Activated CD8-positive, alpha-beta memory T cell treated with anti-CD3 and anti-CD28 coated beads, Interleukin-2, amount 50 U/mL, for 1 hour (primary cell): Measurements from ENCODE around the gene RASGRF1.

Experiments
- DNase-seq: peaks from one replicate; pipeline ENCODE4 v3.0.0-alpha.2; 2020; ENCODE audit errors: extremely low read depth

Gene RASGRF1

DNA sequence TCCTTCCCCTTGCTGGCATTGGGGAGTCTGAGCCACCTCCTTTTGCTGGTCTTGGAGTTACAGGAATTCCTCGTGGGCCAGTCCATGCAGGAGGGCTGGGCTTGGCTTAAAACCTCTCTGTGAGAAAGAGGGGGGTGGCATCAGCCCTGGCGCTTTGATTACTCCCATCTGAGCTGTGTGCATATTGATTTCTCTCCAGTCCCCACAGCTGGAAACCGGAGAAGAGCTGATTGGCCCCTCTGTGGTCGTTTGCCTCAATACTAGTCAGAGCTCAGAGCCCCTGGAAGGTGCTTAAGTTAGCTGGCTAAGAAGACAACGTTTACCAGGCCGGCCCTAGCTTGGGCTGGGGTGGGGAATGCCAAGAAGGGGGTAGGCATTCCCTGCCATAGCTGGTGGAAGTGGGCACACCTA, 4.0 kb upstream of the RASGRF1 start:
- no peak for DNase-seq

DNA sequence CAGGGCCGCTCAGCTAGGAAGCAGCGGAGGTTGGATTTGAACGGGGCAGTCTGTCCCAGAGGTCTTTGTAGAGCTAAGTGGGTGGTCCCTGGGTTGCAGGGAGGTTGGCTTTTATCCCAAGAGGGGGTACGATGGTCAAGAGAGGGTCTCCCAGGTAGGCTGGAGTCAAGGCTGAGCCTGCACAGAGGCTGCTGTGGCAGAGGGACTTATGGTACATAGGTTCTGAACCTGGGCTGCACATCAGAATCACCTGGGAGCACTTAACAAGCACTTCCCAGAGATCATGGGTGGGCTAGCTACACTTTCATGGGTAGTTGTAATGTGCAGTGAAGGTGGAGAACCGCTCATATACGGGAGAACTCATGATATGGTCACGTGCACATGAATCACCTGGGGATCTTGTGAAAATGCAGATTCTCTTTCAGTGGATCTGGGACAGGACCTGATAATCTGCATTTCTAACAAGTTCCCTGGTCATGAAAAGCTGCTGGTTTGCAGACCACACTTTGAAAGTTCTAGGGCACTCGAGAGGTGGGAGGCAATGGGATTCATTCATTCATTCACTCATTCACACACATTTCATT, 2.9 kb upstream of the RASGRF1 start:
- DNase-seq = no peak

DNA sequence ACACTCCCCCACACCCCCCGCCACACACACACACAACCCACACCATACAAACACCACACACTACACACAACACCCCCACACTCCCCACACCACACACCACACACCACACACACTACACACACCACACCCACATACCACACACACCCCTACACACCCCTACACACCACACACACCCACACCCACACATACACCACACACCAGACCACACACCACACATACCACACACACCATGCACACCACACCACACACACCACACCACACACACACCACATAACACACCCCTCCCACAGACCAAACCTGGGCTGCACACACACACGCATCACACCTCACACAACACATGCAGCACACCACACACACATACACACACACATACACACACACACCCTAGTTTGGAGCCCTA, 1.8 kb upstream of the RASGRF1 start:
- DNase-seq = no peak

DNA sequence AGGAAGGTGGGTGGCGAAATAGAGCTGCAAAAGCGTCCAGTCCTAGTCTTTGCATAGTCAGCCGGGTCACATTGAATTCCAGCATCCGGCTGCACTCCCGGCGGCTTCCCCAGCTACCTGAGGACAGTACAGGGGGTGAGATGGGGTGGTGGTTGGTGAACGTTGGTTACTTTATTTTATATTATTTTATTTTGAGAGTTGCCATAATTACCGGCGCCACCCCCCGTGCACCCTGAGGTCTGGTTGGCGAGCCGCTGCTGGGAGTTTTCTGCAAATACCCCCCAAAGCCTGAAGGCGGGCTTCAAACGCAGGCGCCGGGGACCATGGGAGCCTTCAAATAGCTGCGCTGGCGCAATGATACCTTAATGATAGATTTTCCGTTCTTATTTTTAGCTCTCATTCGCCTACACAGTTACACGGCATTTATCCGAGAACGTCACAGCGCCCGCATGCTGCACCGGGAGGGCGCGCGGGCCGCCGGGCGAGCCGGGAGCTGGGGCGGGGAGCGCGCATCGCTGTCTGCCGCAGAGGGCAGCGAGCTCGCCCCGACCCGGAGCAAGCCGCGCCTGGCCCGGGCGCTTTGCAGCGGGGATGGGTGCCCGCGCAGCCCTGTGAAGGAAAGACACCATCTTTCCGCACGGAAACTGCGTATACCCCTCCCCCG, 756 bp upstream of the RASGRF1 start:
- DNase-seq = no peak

DNA sequence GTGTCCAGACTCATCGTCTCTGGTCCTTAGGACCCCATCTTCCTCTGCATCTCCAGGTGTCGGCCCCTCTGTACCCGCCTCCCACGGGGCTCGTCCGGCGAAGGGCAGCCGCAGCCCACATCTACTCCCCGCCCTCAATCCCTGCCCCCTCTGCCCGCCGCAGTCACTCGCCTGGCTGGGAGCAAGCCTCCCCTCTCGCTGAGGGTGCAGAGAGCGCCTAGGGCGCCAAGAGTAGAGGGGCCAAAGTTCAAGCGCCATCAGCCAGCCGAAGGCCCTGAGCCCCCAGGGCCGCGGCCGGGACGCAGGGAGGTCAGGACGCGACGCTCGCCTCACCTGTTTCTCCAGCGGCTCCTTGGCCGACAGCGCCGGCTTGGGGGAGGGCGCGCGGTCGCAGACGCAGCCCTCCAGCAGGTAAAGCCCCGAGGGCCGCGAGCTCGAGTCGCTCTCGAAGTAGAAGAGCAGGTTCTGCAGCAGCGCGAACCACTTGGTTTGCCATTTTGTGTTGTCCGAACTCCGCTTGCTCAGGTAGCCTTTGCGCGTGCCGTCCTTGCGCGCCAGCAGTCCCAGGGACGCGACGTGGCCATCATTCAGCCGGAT, 592 bp downstream of the RASGRF1 start:
- no peak for DNase-seq

DNA sequence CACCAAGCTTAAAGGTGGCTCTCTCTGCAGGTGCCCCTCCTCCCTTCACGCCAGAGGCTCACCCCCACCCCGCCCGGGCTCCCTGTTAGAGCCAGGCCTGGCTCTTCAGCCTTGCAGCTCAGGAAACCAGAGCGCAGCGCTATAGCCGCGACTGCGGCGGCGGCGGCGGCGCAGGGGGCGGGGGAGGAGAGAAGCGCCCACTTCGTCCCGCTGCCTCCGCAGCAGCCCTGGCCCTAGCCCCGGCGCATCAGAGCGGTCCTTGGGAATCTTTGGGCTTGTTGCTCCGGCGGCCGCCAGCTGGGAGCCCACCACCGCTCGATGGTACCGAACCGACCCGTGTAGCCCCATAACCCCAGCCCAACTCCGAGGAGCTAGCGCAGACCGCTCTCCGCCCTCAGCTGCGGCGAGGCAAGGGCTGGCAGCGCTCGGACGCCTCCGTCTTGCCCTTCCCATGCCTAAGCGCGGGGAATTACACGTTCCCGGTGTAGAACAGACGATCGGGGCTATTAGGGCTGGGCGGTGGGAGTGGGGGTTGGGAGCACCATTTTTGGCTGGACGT, 1.2 kb downstream of the RASGRF1 start:
- DNase-seq = no peak

DNA sequence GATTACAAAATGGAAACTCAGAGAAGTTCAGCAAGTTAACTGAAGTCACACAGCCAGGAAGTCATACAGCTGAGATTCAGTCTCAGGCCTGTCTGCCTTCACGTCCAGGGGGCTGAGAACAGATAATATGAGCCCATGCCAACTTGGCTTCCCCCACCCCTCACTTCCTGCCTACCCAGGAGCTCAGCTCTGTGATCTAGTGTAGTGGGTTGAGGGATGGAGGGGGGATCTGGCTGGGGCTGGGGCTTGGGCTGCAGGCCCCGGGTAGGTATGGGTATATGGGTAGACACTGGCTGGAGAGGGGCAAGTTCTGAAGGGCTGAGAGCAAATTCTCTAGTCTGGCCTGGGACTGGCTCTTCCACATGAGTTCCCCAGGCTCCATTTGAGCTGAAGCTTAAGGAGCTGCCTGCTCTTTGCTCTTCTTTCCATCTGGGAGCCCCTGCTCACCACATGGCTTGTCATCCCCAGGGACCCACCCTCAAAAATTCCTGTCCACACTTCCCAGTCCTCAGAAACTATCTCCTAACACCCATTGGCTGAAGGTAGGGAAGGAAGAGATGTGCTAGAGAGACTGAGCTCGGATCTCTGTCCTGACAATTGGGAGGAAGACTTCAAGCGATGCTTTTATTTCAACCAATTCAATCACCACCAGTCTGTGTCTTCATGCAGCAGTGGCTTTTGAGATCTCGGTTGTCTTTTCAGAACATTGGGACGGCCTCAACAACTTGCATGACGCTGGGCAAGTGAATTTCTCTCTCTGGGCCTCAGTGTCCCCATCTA, 2.0 kb downstream of the RASGRF1 start:
- no peak for DNase-seq

DNA sequence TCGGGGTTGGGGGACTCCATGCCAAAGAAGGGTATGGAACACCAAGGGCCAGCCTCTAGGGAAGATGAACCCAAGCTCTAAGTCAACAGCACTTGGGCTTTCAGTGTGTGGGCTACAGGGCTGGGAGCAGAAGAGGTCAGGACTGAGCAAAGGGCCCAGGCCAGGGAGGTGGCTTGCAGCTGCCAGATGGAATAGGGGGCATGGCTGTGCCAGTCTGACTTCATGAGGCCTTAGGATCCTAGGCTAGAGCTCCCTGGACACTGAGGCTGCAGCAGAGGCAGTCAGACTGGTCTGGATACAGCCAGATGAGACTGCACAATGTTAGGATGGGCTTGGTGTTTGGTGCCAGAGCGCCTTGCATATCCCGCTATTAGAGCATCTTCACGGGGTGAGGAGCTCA, 3.8 kb downstream of the RASGRF1 start:
- DNase-seq = no peak

DNA sequence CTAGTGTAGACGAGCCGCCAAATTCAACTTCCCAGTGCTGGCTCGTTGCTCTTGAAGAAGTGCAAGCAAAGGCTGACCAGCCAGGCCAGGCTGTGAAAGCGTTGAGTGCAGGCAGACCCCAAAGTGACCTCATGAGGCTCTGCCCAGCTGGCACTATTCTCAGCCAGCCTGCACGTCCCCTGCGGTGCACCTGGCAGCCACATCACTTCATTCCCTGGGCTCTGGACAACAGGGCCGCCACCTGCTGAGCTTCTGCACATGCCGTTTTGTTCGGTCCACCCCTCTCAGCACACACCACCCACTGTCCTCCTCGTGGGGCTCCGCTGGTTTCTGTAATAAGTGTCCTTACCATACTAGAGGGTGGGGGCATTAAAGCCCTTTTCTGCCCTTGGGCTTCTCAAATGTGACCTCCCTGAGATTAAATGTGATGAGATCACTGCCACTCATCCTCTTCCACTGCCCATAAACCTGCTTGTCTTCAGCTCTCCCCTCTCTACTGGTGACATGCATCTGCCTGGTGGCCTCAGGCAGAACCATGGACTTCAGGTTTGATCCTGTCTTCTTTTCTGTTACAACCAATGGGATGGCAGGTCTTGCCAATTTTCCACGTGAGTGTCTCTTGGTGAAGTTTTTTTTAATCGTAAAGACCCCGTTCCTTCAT, 6.1 kb downstream of the RASGRF1 start:
- DNase-seq = no peak

DNA sequence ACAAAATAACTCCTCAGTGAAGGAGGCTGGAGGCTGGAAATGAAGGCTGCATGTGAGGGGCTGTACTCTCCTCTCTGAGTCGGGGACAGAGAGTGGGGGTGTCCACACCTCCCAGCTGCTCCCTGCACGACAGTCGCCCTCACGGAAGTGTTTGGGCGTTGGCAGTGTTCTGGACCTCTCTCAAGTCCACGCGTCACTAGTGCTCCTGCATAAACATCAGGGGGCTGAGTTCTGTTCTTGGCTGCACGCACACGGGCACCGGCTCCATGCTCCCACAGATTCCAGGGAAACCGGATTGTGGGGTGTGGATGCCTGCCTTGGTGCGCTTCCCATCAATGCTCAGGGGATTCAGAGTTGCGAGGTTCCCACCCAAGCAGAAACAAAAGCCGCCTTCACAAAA, 7.4 kb downstream of the RASGRF1 start:
- no peak for DNase-seq

DNA sequence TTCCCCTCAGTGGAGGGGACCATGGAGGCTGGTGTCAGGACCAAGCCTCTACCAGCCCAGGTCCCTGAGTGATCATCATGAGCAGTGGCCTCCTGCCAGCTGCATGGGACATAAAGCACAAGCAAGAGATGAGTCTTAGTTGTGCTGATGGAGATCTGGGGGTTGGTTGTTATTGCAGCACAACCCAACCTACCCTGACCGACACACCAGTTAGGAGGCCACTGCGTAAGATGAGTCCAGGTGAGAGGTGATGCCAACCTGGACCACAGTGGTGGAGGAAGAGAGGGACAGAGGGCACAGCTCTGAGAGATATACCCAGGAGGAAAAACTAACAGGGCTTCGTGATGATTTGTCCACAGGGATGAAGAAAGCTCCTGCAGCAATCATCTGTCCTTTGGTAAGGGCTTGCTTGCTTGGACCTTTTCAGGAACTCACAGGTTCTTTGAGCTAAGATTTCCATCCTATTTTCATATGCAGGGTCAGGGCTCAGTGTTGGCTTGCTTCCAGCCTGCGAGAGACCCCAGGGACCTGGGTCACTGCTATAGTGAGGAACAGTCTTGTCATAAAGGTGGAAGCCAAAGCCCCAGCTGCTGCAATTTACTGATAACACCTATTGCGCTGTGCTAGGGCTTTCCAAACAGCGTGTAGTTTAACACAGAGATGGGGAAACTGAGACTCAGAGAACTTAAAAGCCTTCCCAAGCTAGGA, 8.1 kb downstream of the RASGRF1 start:
- no peak for DNase-seq

DNA sequence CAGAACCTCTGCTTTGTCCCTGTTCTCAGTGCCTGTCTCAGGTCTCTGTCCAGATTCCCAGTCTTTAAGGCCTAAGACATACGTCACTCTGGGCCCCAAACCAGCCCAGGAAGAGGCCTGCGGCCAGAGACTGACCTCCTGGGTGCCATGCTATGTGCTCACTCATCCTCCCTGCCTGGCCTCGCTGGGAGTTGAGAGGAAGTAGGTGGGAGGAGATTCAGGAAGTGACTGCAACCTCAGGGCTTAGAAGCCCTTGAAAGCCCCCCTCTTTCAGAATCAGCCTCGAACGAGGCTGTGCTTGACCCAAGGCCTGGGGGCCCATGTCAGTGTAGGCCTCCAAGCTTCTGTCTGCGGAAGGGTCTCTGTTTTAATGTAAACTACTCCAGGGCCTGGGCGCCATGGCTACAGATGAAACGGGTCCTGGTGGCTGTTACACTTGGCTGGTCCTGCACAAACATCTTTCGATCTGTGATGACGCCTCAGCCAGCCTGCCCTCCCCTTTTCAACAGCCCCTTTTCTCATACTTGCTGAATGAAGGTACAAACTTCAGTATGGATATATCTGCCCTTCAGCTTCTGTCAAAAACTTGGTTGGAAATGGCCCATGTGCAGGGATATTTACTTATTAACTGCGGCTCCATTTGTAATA, 11.7 kb downstream of the RASGRF1 start:
- DNase-seq = no peak

DNA sequence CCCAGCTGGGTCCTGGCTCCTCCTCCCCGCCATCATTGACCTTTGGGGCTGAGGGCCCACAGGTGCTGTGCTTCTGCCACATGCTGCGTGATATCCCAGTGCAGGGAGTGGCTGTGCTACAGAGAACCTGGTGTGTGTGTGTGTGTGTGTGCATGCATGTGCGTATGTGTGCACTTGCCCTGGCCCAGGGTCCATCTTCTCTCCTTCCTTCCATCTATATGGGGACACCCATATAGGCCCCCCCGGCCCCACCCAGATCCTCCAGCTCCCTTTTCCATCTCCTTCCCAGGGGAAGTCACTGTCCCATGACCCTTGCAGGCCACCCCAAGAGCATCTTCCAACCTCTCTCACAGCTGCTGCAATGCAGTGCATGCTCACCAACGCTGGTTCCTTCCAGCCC, 12.6 kb downstream of the RASGRF1 start:
- no peak for DNase-seq

DNA sequence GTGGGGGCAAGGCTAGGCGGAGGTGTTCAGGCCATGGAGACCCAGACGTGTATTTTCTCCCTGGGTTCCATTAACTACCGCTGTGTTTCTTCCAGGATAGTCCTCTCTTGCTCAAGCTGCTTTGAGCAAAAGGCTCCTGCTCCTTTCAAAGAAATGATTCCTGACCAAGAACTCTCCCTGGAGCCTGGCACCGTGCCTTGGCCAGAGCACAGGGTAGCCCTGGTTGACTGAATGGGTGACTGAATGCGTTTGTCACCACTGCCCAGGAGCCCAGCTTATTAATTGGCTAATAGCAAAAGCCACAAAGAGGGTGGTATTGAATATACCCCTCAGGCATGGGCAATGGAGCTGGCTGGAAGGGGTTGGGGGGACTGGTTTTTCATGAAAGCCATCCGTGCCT, 13.9 kb downstream of the RASGRF1 start:
- DNase-seq = no peak

DNA sequence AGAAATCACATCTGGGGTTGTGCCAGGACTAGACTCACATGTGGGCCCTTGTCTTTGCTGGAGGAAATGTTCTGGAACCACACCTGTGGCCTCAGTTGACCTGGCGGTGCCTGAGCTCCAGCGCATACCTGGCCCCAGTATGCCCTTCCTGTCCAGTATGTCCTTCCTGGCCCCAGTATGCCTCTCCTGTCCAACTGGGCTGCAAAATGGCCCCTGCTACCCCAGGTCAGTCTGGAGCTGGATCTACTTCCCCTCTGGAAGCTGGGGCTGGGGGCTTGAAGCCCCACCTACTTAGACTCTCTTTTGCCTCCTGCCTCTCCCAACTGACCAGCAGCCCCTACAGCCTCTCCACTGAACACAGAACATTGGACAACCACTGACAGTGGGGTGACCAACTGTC, 15.3 kb downstream of the RASGRF1 start:
- DNase-seq = no peak

DNA sequence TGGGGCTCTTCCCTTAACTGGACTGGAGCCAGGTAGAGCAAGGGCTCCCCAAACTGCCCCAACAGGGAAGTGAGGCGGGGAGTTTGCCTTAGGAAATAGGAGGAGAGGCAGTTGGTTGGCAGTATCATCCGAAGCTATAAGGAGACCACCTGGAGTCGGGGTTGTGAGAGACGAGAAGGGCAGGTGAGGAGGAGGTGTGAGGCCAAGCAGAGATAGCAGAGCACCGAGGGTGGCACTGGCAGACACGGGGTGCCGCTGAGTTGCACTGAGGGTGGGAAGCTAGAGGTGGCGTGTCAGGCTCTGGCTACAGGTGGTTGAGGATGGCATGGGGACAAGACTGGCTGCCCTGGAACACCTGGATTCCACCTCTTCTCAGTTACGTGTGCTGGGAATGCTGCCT, 17.2 kb downstream of the RASGRF1 start:
- DNase-seq = no peak

DNA sequence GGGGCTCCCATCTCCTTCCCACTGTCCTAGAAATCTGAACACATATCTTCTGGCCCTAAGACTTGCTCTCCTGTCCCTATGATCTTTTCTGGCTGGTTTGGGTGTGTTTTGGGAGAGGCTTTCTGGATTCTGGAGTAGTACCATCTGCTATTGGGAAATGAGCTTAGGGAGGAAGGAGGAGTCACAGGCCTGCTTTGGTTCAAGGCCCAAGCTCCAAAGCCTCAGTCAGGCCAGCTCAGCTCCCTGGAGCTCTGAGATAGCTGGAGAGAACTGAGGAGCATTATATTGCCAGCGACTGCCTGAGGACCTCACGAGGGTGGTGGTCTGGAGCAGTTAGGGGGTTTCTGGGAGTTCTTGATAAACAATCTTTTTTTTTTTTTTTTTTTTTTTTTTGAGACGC, 18.7 kb downstream of the RASGRF1 start:
- DNase-seq = no peak

DNA sequence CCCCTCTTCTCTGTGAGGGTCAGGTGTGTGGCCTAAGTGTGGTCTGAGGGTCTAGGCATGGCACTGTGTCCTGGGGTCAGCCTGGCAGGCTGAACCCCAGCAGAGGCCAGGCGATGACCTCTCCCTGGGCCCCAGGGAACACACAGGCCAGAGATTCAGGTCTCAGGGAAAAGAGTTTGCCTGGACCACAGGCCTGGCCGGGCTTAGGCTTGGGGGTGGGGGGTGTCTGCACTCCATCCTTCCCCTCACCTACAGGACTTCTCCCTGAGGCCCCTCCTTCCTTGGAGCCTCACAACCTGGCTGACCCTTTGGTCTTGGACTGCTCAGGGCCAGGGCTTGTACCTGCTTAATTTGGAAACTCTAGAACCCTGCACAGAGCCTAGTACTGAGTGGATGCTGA, 21.8 kb downstream of the RASGRF1 start:
- no peak for DNase-seq

DNA sequence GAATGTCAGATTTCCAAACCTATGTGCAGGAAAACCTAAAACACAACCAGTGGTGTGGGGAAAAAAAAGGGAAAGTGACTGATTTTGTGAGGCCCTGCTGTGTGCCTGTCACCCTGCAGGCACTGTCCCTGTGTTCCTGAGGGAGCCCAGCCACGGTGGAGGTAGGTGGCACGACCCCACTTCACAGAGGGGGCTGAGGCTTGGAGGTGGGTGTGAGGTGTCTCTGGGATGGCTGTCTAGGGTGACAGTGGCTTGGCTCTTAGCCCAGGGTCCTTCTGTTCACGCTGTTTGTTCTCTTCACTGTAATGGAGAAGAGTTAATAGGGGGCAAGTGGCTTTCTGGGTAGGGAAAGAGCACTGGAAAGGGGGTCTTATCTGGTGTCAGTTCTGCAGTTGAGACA, 22.6 kb downstream of the RASGRF1 start:
- DNase-seq = no peak

DNA sequence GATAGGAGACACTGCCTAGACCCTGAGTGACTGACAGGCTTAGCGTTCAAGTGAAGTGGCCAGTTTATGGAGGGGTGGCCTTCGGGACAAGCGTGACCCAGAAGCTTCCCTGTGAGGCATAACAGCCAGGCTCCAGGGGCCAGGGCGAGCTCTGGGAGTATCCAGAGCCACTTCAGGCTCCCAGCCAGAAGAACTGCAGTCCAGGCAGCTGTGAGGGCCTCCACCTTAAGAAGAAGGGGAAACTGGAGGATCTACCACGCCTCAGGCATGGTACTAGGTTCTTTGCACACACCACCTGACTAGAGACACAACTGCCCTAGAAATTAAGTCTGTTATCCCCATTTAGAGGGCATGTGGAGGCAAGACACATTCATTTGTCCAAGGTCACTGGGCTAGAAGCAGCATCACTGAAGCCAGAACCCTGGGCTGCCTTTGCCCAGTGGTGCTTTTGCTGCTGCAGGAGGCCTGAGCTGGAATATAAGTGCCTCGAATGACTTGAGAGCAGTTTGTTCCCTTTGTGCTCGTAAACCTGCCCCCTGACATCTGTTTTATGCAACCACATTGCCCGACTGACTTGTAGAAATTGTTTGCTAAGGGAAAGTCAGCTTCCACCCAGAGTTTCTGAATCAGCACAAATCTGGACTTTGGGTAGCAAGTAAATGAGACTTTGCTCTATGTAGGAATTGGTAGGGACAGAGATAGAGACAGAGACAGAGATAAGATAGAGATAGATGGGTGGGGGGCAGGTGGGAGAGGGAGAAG, 23.3 kb downstream of the RASGRF1 start:
- no peak for DNase-seq
